Trophoblast cell (in vitro differentiated cells and primary cell): ENCODE measurements around the gene C12orf60.
A peak's percentile ranks its signal among the peaks of the same experiment; 100 is the strongest.

Experiments used
- DNase-seq, 2 donors: peaks; one replicate each; pipeline ENCODE4 v3.0.0-alpha.2; 2016
- H2AFZ ChIP-seq: 2 replicates; pipeline ENCODE4 v1.6.1; 2013; ENCODE audit warnings: low read length, moderate library complexity, mild to moderate bottlenecking; ENCODE audit not compliant: insufficient read depth, poor library complexity
- H2AK5ac ChIP-seq: 2 replicates; pipeline ENCODE4 v1.6.1; 2013; ENCODE audit warnings: mild to moderate bottlenecking, low read length
- H2BK120ac ChIP-seq: 2 replicates; pipeline ENCODE4 v1.6.1; 2013; ENCODE audit warnings: low read length, mild to moderate bottlenecking, moderate library complexity; ENCODE audit not compliant: insufficient read depth, poor library complexity
- H2BK12ac ChIP-seq: 2 replicates; pipeline ENCODE4 v1.6.1; 2013; ENCODE audit warnings: mild to moderate bottlenecking, low read length, moderate library complexity
- H2BK5ac ChIP-seq: 2 replicates; pipeline ENCODE4 v1.6.1; 2013; ENCODE audit warnings: low read length, low read depth, moderate library complexity, mild to moderate bottlenecking; ENCODE audit not compliant: poor library complexity
- H3K14ac ChIP-seq: 2 replicates; pipeline ENCODE4 v1.6.1; 2013; ENCODE audit warnings: mild to moderate bottlenecking, low read length
- H3K18ac ChIP-seq: 2 replicates; pipeline ENCODE4 v1.6.1; 2013; ENCODE audit warnings: mild to moderate bottlenecking, low read length
- H3K23ac ChIP-seq: 2 replicates; pipeline ENCODE4 v1.6.1; 2013; ENCODE audit warnings: low read length
- H3K27ac ChIP-seq: 2 replicates; pipeline ENCODE4 v1.5.1; 2013; ENCODE audit warnings: low read depth, mild to moderate bottlenecking, inconsistent platforms, low read length, moderate library complexity
- H3K27me3 ChIP-seq: 2 replicates; pipeline ENCODE4 v1.6.1; 2013; ENCODE audit warnings: inconsistent platforms, mild to moderate bottlenecking, low read length, moderate library complexity; ENCODE audit not compliant: insufficient read depth
- H3K36me3 ChIP-seq, 2 experiments: 1 replicate in 1 of 2; 2 replicates in 1 of 2; pipeline ENCODE4 v1.6.1; 2013; ENCODE audit warnings: low read length in 2 of 2, mild to moderate bottlenecking in 2 of 2, moderate library complexity in 1 of 2; ENCODE audit not compliant: insufficient read depth in 2 of 2, control insufficient read depth in 1 of 2
- H3K4ac ChIP-seq: 2 replicates; pipeline ENCODE4 v1.6.1; 2013; ENCODE audit warnings: low read depth, mild to moderate bottlenecking, low read length, moderate library complexity
- H3K4me1 ChIP-seq, 2 experiments: 1 replicate in 1 of 2; 2 replicates in 1 of 2; pipeline ENCODE4 v1.6.1; 2013; ENCODE audit warnings: low read length in 2 of 2, mild to moderate bottlenecking in 2 of 2, moderate library complexity in 1 of 2; ENCODE audit not compliant: insufficient read depth in 2 of 2, control insufficient read depth in 1 of 2
- H3K4me2 ChIP-seq: 2 replicates; pipeline ENCODE4 v1.6.1; 2013; ENCODE audit warnings: inconsistent platforms, mild to moderate bottlenecking, low read length, moderate library complexity
- H3K4me3 ChIP-seq: 2 replicates; pipeline ENCODE4 v1.5.1; 2013; ENCODE audit warnings: mild to moderate bottlenecking, low read depth, low read length, inconsistent platforms
- H3K79me1 ChIP-seq: one replicate; pipeline ENCODE4 v1.6.1; 2013; ENCODE audit warnings: low read length
- H3K79me2 ChIP-seq: 2 replicates; pipeline ENCODE4 v1.6.1; 2013; ENCODE audit warnings: low read length, mild to moderate bottlenecking; ENCODE audit not compliant: control insufficient read depth, insufficient read depth, poor library complexity
- H3K9ac ChIP-seq: 2 replicates; pipeline ENCODE4 v1.6.1; 2013; ENCODE audit warnings: mild to moderate bottlenecking, low read length
- H3K9me3 ChIP-seq: 2 replicates; pipeline ENCODE4 v1.6.1; 2013; ENCODE audit warnings: low read depth, mild to moderate bottlenecking, control low read depth, inconsistent platforms, low read length; ENCODE audit not compliant: insufficient read depth
- H4K12ac ChIP-seq: 2 replicates; pipeline ENCODE4 v1.6.1; 2013; ENCODE audit warnings: low read depth, mild to moderate bottlenecking, low read length, moderate library complexity
- H4K8ac ChIP-seq: 2 replicates; pipeline ENCODE4 v1.6.1; 2013; ENCODE audit warnings: low read depth, mild to moderate bottlenecking, low read length, moderate library complexity
- H4K91ac ChIP-seq: one replicate; pipeline ENCODE4 v1.6.1; 2013; ENCODE audit warnings: low read depth, mild to moderate bottlenecking, low read length, moderate library complexity
- WGBS: extraction: QIAGEN DNeasy Blood & Tissue Kit; methylation state at CpG from one replicate; pipeline ENCODE4 v1.1.7; 2013; ENCODE audit warnings: missing lambda C conversion rate; ENCODE audit not compliant: insufficient read length, insufficient coverage; ENCODE audit errors: extremely low coverage; 5-methylcytosine and 5-hydroxymethylcytosine counted together

The C12orf60 gene

GRCh38 chr12:14785568-14785967 lies 17.9 kb upstream of the C12orf60 start:
- H3K4me2 ChIP-seq, result no peak overlapping the region
- H2AK5ac ChIP-seq, result no peak overlapping the region
- H3K79me1 ChIP-seq, result no peaks in the 10 kb centered on the region
- no peak overlapping the region for H4K8ac ChIP-seq
- H3K4ac ChIP-seq, result no peak overlapping the region
- no peaks in the 10 kb centered on the region for H3K9me3 ChIP-seq
- no peak overlapping the region for H3K23ac ChIP-seq
- H3K36me3 ChIP-seq, result peaks cover 21% of the 10 kb centered on the region in 2 experiments
- no peak overlapping the region for H4K91ac ChIP-seq
- WGBS, result no CpG with 5 or more reads among the region's 3 CpGs
- H4K12ac ChIP-seq, result no peak overlapping the region
- no peak overlapping the region for H2AFZ ChIP-seq
- no peaks in the 10 kb centered on the region for H3K4me1 ChIP-seq
- H2BK120ac ChIP-seq, result no peak overlapping the region
- no peak overlapping the region for H3K27ac ChIP-seq
- H2BK5ac ChIP-seq, result no peak overlapping the region
- no peak overlapping the region for H2BK12ac ChIP-seq
- no peak for DNase-seq
- no peak overlapping the region for H3K18ac ChIP-seq
- H3K4me3 ChIP-seq, result no peak overlapping the region
- no peak overlapping the region for H3K9ac ChIP-seq
- H3K79me2 ChIP-seq, result no peaks in the 10 kb centered on the region
- no peaks in the 10 kb centered on the region for H3K27me3 ChIP-seq
- no peak overlapping the region for H3K14ac ChIP-seq

GRCh38 chr12:14795028-14795448 lies 8.4 kb upstream of the C12orf60 start:
- 100% methylated on average over 1 of the region's 4 CpGs for WGBS
- no peak overlapping the region for H3K4me3 ChIP-seq
- peaks cover 12 to 26% of the 10 kb centered on the region in 2 experiments for H3K36me3 ChIP-seq
- H4K12ac ChIP-seq, result no peak overlapping the region
- H2AFZ ChIP-seq, result no peak overlapping the region
- no peak overlapping the region for H3K27ac ChIP-seq
- no peak overlapping the region for H2AK5ac ChIP-seq
- no peak overlapping the region for H3K9ac ChIP-seq
- H2BK5ac ChIP-seq, result no peak overlapping the region
- H3K4me1 ChIP-seq, result no peaks in the 10 kb centered on the region
- DNase-seq, result no peak
- no peaks in the 10 kb centered on the region for H3K9me3 ChIP-seq
- no peak overlapping the region for H3K14ac ChIP-seq
- H3K23ac ChIP-seq, result no peak overlapping the region
- H2BK120ac ChIP-seq, result no peak overlapping the region
- H4K8ac ChIP-seq, result no peak overlapping the region
- H3K79me2 ChIP-seq, result no peaks in the 10 kb centered on the region
- no peaks in the 10 kb centered on the region for H3K79me1 ChIP-seq
- H2BK12ac ChIP-seq, result no peak overlapping the region
- H4K91ac ChIP-seq, result no peak overlapping the region
- no peak overlapping the region for H3K4me2 ChIP-seq
- no peak overlapping the region for H3K18ac ChIP-seq
- H3K27me3 ChIP-seq, result no peaks in the 10 kb centered on the region
- H3K4ac ChIP-seq, result no peak overlapping the region

- H4K91ac ChIP-seq, result no peak overlapping the region
- no CpG with 5 or more reads among the region's 4 CpGs for WGBS
- peak overlapping the region; percentile 81 for H3K9ac ChIP-seq
- H3K36me3 ChIP-seq, result peaks cover 0 to 9% of the 10 kb centered on the region in 2 experiments
- H4K8ac ChIP-seq, result no peak overlapping the region
- peak overlapping the region; percentile 98 for H3K4ac ChIP-seq
- peak overlapping the region; percentile 98 for H3K4me3 ChIP-seq
- no peak overlapping the region for H4K12ac ChIP-seq
- no peak overlapping the region for H3K14ac ChIP-seq
- H2AFZ ChIP-seq, result no peak overlapping the region
- H3K18ac ChIP-seq, result no peak overlapping the region
- no peak overlapping the region for H3K23ac ChIP-seq
- H2AK5ac ChIP-seq, result no peak overlapping the region
- peaks cover 2% of the 10 kb centered on the region for H3K9me3 ChIP-seq
- peaks cover 8% of the 10 kb centered on the region for H3K79me2 ChIP-seq
- no peak overlapping the region for H2BK120ac ChIP-seq
- H2BK12ac ChIP-seq, result no peak overlapping the region
- peaks cover 6% of the 10 kb centered on the region for H3K79me1 ChIP-seq
- H2BK5ac ChIP-seq, result no peak overlapping the region
- no peaks in the 10 kb centered on the region for H3K4me1 ChIP-seq
- no peak overlapping the region for H3K27ac ChIP-seq
- DNase-seq, result no peak
- H3K27me3 ChIP-seq, result no peaks in the 10 kb centered on the region
- peak overlapping the region; percentile 85 for H3K4me2 ChIP-seq
Observed at GRCh38 chr12:14802247-14802646, 1.2 kb upstream of the C12orf60 start.

DNA sequence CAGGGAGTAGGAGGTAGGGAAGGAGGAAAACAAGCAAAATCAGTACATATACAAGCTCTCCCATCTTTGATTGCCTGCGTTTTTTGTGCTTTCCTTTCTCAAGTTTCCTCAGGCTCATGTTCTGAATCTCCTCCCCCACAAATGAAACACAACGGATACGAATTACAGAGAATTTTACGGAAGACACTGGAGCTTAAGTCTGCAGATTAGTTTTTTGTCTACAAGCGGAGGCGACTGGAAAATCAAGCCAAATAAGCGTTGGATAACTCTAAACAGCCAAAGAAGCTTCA lies 804 bp upstream of the C12orf60 start:
- Histone ChIP-seq H3K9ac (peak overlapping the region; percentile 94), H3K79me2 (peaks cover 8% of the 10 kb centered on the region), H3K79me1 (peaks cover 6% of the 10 kb centered on the region), H3K27ac (no peak overlapping the region), H2BK120ac (peak overlapping the region; percentile 16), H3K18ac (no peak overlapping the region), H3K4me2 (peak overlapping the region; percentile 85), H4K12ac (peak overlapping the region; percentile 57), H3K36me3 (peaks cover 0 to 7% of the 10 kb centered on the region in 2 experiments), H3K23ac (no peak overlapping the region), H3K4ac (peak overlapping the region; percentile 59), H3K9me3 (peaks cover 2% of the 10 kb centered on the region), H3K4me3 (peak overlapping the region; percentile 98), H3K4me1 (no peaks in the 10 kb centered on the region), H3K14ac (peak overlapping the region; percentile 37), H4K91ac (peak overlapping the region; percentile 64), H4K8ac (peak overlapping the region; percentile 44), H2BK12ac (no peak overlapping the region), H2AK5ac (peak overlapping the region; percentile 37), H3K27me3 (no peaks in the 10 kb centered on the region), H2AFZ (peak overlapping the region; percentile 62), H2BK5ac (no peak overlapping the region)
- WGBS, result no CpG with 5 or more reads among the region's 7 CpGs
- DNase-seq, result no peak
